ENCODE data around the gene MSGN1.

- TF ChIP-seq CTCF (IDR thresholded peaks at IDR 0.05; ENCODE audit: low read depth, low read length): no peak
- TF ChIP-seq EZH2phosphoT487 (IDR thresholded peaks at IDR 0.05; ENCODE audit: low read depth): no peak
Measured at GRCh38 chr2:17805717-17806363, 10.4 kb upstream of the MSGN1 start.
